ENCODE data around the gene TRAF7. TPM values are rescaled to one million over a fixed set of nuclear protein-coding genes. Genes with fewer than 3 reads are reported as not detected.

TRAF7 gene
- total RNA-seq, 1 experiment from 2014 or later, result 199 TPM

GRCh38 chr16:2172688-2173335, 17.2 kb downstream of the TRAF7 start:
- peaks cover 11% of the 10 kb centered on the region; the same call in 1 of the 2 replicates for H4K20me1 ChIP-seq (ENCODE audit: insufficient read depth)
- BruUV-seq (replicated peaks), result no TSS peak
- no peaks in the 10 kb centered on the region for H3K79me2 ChIP-seq (ENCODE audit: low read depth)
- no peak overlapping the region for H3K27ac ChIP-seq
- POLR2A ChIA-PET (ENCODE audit: unreplicated experiment), result no interaction called here
- no peaks in the 10 kb centered on the region for H3K4me1 ChIP-seq (replicated peaks; ENCODE audit: insufficient read depth)
- TF ChIP-seq EZH2 (IDR thresholded peaks at IDR 0.05; ENCODE audit: low read depth) (no peak), CTCF (conservative IDR thresholded peaks at IDR 0.05) (no peak)
- no peak overlapping the region for H2AFZ ChIP-seq
- H3K4me3 ChIP-seq, result no peak overlapping the region
- H3K27me3 ChIP-seq (ENCODE audit: insufficient read depth, low read depth), result no peaks in the 10 kb centered on the region
- CTCF ChIA-PET, result no interaction called here
- H3F3A ChIP-seq (ENCODE audit: insufficient read depth, low read depth), result no peaks in the 10 kb centered on the region; the same call in 1 of the 2 replicates
- intact Hi-C loops (cut with micrococcal nuclease; ENCODE audit: unreplicated experiment), result no loop called here
- no peak overlapping the region for H3K4me2 ChIP-seq
- no peaks in the 10 kb centered on the region for H3K9me3 ChIP-seq (ENCODE audit: insufficient read depth, low read depth)
- H3K9me2 ChIP-seq (ENCODE audit: insufficient read depth), result no peaks in the 10 kb centered on the region
- no peak for DNase-seq
- H3K36me3 ChIP-seq (ENCODE audit: low read depth), result 0 out of 2 replicates have a peak, but pooled peaks cover under 1% of the 10 kb centered on the region

GRCh38 chr16:2173366-2173765, 17.8 kb downstream of the TRAF7 start:
- Histone ChIP-seq H3K4me3 (no peak overlapping the region), H3K9me3 (ENCODE audit: insufficient read depth, low read depth) (no peaks in the 10 kb centered on the region), H3K79me2 (ENCODE audit: low read depth) (no peaks in the 10 kb centered on the region), H3K9me2 (ENCODE audit: insufficient read depth) (no peaks in the 10 kb centered on the region), H4K20me1 (ENCODE audit: insufficient read depth) (peaks cover 7% of the 10 kb centered on the region; the same call in 1 of the 2 replicates), H3K27ac (no peak overlapping the region), H3K27me3 (ENCODE audit: insufficient read depth, low read depth) (no peaks in the 10 kb centered on the region), H3K4me2 (no peak overlapping the region), H3F3A (ENCODE audit: insufficient read depth, low read depth) (no peaks in the 10 kb centered on the region; the same call in 1 of the 2 replicates), H3K36me3 (ENCODE audit: low read depth) (no peaks in the 10 kb centered on the region), H3K4me1 (replicated peaks; ENCODE audit: insufficient read depth) (no peaks in the 10 kb centered on the region), H2AFZ (no peak overlapping the region)
- intact Hi-C loops (cut with micrococcal nuclease; ENCODE audit: unreplicated experiment), result no loop called here
- DNase-seq, result no peak
- TF ChIP-seq CTCF (conservative IDR thresholded peaks at IDR 0.05) (no peak), EZH2 (IDR thresholded peaks at IDR 0.05; ENCODE audit: low read depth) (no peak)
- no TSS peak for BruUV-seq (replicated peaks)
- ChIA-PET CTCF (no interaction called here), POLR2A (ENCODE audit: unreplicated experiment) (no interaction called here)

- no TSS peak for BruUV-seq (replicated peaks)
- ChIA-PET POLR2A (ENCODE audit: unreplicated experiment) (no interaction called here), CTCF (no interaction called here)
- Histone ChIP-seq H3K27ac (no peak overlapping the region), H3K4me1 (replicated peaks; ENCODE audit: insufficient read depth) (no peaks in the 10 kb centered on the region), H3K27me3 (ENCODE audit: insufficient read depth, low read depth) (no peaks in the 10 kb centered on the region), H3K9me3 (ENCODE audit: insufficient read depth, low read depth) (no peaks in the 10 kb centered on the region), H2AFZ (no peak overlapping the region), H3K4me2 (no peak overlapping the region), H3F3A (ENCODE audit: insufficient read depth, low read depth) (no peaks in the 10 kb centered on the region; the same call in 1 of the 2 replicates), H4K20me1 (ENCODE audit: insufficient read depth) (peaks cover 7% of the 10 kb centered on the region; the same call in 1 of the 2 replicates), H3K9me2 (ENCODE audit: insufficient read depth) (no peaks in the 10 kb centered on the region), H3K4me3 (no peak overlapping the region), H3K36me3 (ENCODE audit: low read depth) (no peaks in the 10 kb centered on the region), H3K79me2 (ENCODE audit: low read depth) (no peaks in the 10 kb centered on the region)
- DNase-seq, result no peak
- TF ChIP-seq CTCF (conservative IDR thresholded peaks at IDR 0.05) (no peak), EZH2 (IDR thresholded peaks at IDR 0.05; ENCODE audit: low read depth) (no peak)
- intact Hi-C loops (cut with micrococcal nuclease; ENCODE audit: unreplicated experiment), result no loop called here
Measured at GRCh38 chr16:2173916-2174315, 18.3 kb downstream of the TRAF7 start.

Data from PC-9 (cell line).